A549 treated with Hydrocortisone at 1 μM for 4 hours (cell line): ENCODE measurements around the gene PRR27. TPM values are rescaled to one million over a fixed set of nuclear protein-coding genes. Genes with fewer than 3 reads are reported as not detected.

Source experiments
- total RNA-seq: library from RNA; stranded (reverse); fragments of 200-300 nt; extraction: Qiagen RNA extraction; gene quantifications from 5 replicates; pipeline ENCODE4 v1.2.3, GENCODE V29; 2022

The PRR27 gene
- not detected in 5 replicates for total RNA-seq

GRCh38 chr4:70153937-70154336, at the start of gene PRR27:
Gene PRR27, plus strand, starts transcription at chr4:70154237. Its CDS starts 139 bp downstream, at chr4:70154376.

GRCh38 chr4:70195425-70195824, 41.4 kb downstream of the PRR27 start, which contains the start of gene ODAM:
Gene ODAM, plus strand, starts transcription at chr4:70195725. Its CDS starts 819 bp downstream, at chr4:70196544.

Other genes starting within 250 kb of the PRR27 start
- not detected in 5 replicates for gene CSN1S1, start 223.2 kb upstream of the PRR27 start, total RNA-seq
- not detected in 5 replicates for gene CSN2, start 188.5 kb upstream of the PRR27 start, total RNA-seq
- gene STATH, start 158.3 kb upstream of the PRR27 start, total RNA-seq = not detected in 5 replicates
- gene HTN3, start 125.8 kb upstream of the PRR27 start, total RNA-seq = not detected in 5 replicates
- not detected in 5 replicates for gene HTN1, start 103.8 kb upstream of the PRR27 start, total RNA-seq
- not detected in 5 replicates for gene ODAM, start 41.5 kb downstream of the PRR27 start, total RNA-seq
- not detected in 5 replicates for gene FDCSP, start 71.9 kb downstream of the PRR27 start, total RNA-seq
- not detected in 5 replicates for gene CSN3, start 88.4 kb downstream of the PRR27 start, total RNA-seq
- not detected in 5 replicates for gene CABS1, start 180.7 kb downstream of the PRR27 start, total RNA-seq
- gene SMR3A, start 206.5 kb downstream of the PRR27 start, total RNA-seq = not detected in 5 replicates
- gene SMR3B, start 228.9 kb downstream of the PRR27 start, total RNA-seq = not detected in 5 replicates
- gene OPRPN, start 243.7 kb downstream of the PRR27 start, total RNA-seq = not detected in 5 replicates